HepG2 (cell line): ENCODE data around the gene EEFSEC.

Experiments used
- CEBPG ChIP-seq: IDR thresholded peaks from 2 replicates; pipeline ENCODE4 v1.6.1; 2016
- CTCF ChIP-seq: sonication (generic); formaldehyde crosslinking; IDR thresholded peaks from 2 replicates; pipeline ENCODE4 v1.5.0; 2020; ENCODE audit warnings: mild to moderate bottlenecking, missing genetic modification reagents, moderate library complexity
- EED ChIP-seq: sonication (generic); formaldehyde crosslinking; IDR thresholded peaks from 2 replicates; pipeline ENCODE4 v1.5.0; 2020; ENCODE audit warnings: mild to moderate bottlenecking, missing genetic modification reagents
- FOXK1 ChIP-seq: sonication (generic); formaldehyde crosslinking; IDR thresholded peaks from 2 replicates; pipeline ENCODE4 v1.4.0; 2020; ENCODE audit warnings: low read depth, missing genetic modification reagents, borderline replicate concordance
- IKZF1 ChIP-seq: fragments of 450-650 bp; IDR thresholded peaks from 2 replicates; pipeline ENCODE4 v1.7.1; 2016
- ZNF143 ChIP-seq: sonication (generic); formaldehyde crosslinking; IDR thresholded peaks from 2 replicates; pipeline ENCODE4 v1.4.0; 2020; ENCODE audit warnings: missing genetic modification reagents

- TF ChIP-seq FOXK1 (CRISPR knock-in tag) (no peak), CEBPG (no peak), ZNF143 (CRISPR knock-in tag) (no peak), IKZF1 (no peak), CTCF (CRISPR knock-in tag) (no peak), EED (CRISPR knock-in tag) (no peak)
These were observed 160.7 kb downstream of the EEFSEC start for GRCh38 chr3:128313935-128314334.
